ENCODE data around the gene THRAP3. TPM values are rescaled to one million over a fixed set of nuclear protein-coding genes. Genes with fewer than 3 reads are reported as not detected.
A peak's percentile ranks its signal among the peaks of the same experiment; 100 is the strongest.

The THRAP3 gene
- total RNA-seq, 1 donor from 2014 or later = 142 TPM

GRCh38 chr1:36320767-36321118, 96.5 kb downstream of the THRAP3 start:
- H3K27ac Mint-ChIP-seq = no peak overlapping the region
- peak overlapping the region; percentile 54 for H3K4me3 Mint-ChIP-seq (ENCODE audit: low read depth)
- H3K4me1 Mint-ChIP-seq (ENCODE audit: low read depth) = peaks cover 15% of the 10 kb centered on the region
- peaks cover 2% of the 10 kb centered on the region for H3K36me3 Mint-ChIP-seq (ENCODE audit: insufficient read depth)
- DNase-seq (ENCODE audit: low spot score, unreplicated experiment) = no peak
- no peak for TF ChIP-seq CTCF (IDR thresholded peaks at IDR 0.05; ENCODE audit: unreplicated experiment)
- H3K9me3 Mint-ChIP-seq (ENCODE audit: low read depth) = no peaks in the 10 kb centered on the region
- H3K27me3 Mint-ChIP-seq = peaks cover 24% of the 10 kb centered on the region

- Mint-ChIP-seq H3K4me3 (ENCODE audit: low read depth) (peak overlapping the region; percentile 48), H3K4me1 (ENCODE audit: low read depth) (peaks cover 15% of the 10 kb centered on the region), H3K36me3 (ENCODE audit: insufficient read depth) (peaks cover 2% of the 10 kb centered on the region), H3K27ac (peak overlapping the region; percentile 33), H3K27me3 (peaks cover 24% of the 10 kb centered on the region), H3K9me3 (ENCODE audit: low read depth) (no peaks in the 10 kb centered on the region)
- no peak for TF ChIP-seq CTCF (IDR thresholded peaks at IDR 0.05; ENCODE audit: unreplicated experiment)
- DNase-seq (ENCODE audit: low spot score, unreplicated experiment) = no peak
Measured at GRCh38 chr1:36321119-36321951, 97.1 kb downstream of the THRAP3 start.

GRCh38 chr1:36322041-36322785, 98.0 kb downstream of the THRAP3 start:
- Mint-ChIP-seq H3K27ac (no peak overlapping the region), H3K4me1 (ENCODE audit: low read depth) (peaks cover 15% of the 10 kb centered on the region), H3K4me3 (ENCODE audit: low read depth) (peak overlapping the region; percentile 66), H3K36me3 (ENCODE audit: insufficient read depth) (peaks cover 2% of the 10 kb centered on the region), H3K27me3 (peaks cover 24% of the 10 kb centered on the region), H3K9me3 (ENCODE audit: low read depth) (no peaks in the 10 kb centered on the region)
- no peak for DNase-seq (ENCODE audit: low spot score, unreplicated experiment)
- TF ChIP-seq CTCF (IDR thresholded peaks at IDR 0.05; ENCODE audit: unreplicated experiment) = no peak

- no peaks in the 10 kb centered on the region for H3K9me3 Mint-ChIP-seq (ENCODE audit: low read depth)
- H3K4me1 Mint-ChIP-seq (ENCODE audit: low read depth) = peaks cover 15% of the 10 kb centered on the region
- no peak for DNase-seq (ENCODE audit: low spot score, unreplicated experiment)
- H3K27ac Mint-ChIP-seq = no peak overlapping the region
- H3K36me3 Mint-ChIP-seq (ENCODE audit: insufficient read depth) = no peaks in the 10 kb centered on the region
- TF ChIP-seq CTCF (IDR thresholded peaks at IDR 0.05; ENCODE audit: unreplicated experiment) = no peak
- H3K27me3 Mint-ChIP-seq = peaks cover 26% of the 10 kb centered on the region
- peak overlapping the region; percentile 66 for H3K4me3 Mint-ChIP-seq (ENCODE audit: low read depth)
Measured at GRCh38 chr1:36322786-36323635, 98.8 kb downstream of the THRAP3 start.
